Right cardiac atrium (tissue), 5 donors: ENCODE results near the gene TMEM147. TPM values are rescaled to one million over a fixed set of nuclear protein-coding genes. Genes with fewer than 3 reads are reported as not detected.

Experiments
- ATAC-seq, 2 donors: fragments of 200-7000 bp; cut with Tn5 transposase; one replicate each; pipeline versions ENCODE4 v1.8.0 to v1.9.1; 2020; ENCODE audit warnings: moderate library complexity in 2 of 2, mild to moderate bottlenecking in 1 of 2
- DNase-seq, 3 donors: peaks; one replicate each; pipeline ENCODE4 v3.0.0-alpha.2; 2020
- H3K27ac ChIP-seq: one replicate; pipeline ENCODE4 v1.5.1; 2013; ENCODE audit warnings: mild to moderate bottlenecking, low read length, control low read depth, moderate library complexity
- H3K27me3 ChIP-seq: one replicate; pipeline ENCODE4 v1.6.1; 2013; ENCODE audit not compliant: control insufficient read depth, insufficient read depth
- H3K4me1 ChIP-seq: one replicate; pipeline ENCODE4 v1.6.1; 2013; ENCODE audit warnings: low read length; ENCODE audit not compliant: control insufficient read depth, insufficient read depth
- H3K4me3 ChIP-seq: one replicate; pipeline ENCODE4 v1.5.1; 2013; ENCODE audit warnings: low read length, control low read depth
- H3K9me3 ChIP-seq: one replicate; pipeline ENCODE4 v1.6.1; 2013; ENCODE audit warnings: low read length; ENCODE audit not compliant: control insufficient read depth
- whole genome bisulfite sequencing: extraction: QIAGEN DNeasy Blood & Tissue Kit; methylation state at CpG from one replicate; pipeline ENCODE4 v1.1.7; 2013; 5-methylcytosine and 5-hydroxymethylcytosine counted together
- intact Hi-C, 4 donors: fragments of 100-400 bp; cut with DNase I; formaldehyde crosslinking; loops; one replicate each; pipeline versions ENCODE4 v1.11.0 to v1.14.0; 2022 to 2023
- long read RNA-seq, 4 donors: library from polyadenylated mRNA; unstranded; transcript quantifications; one replicate each; pipeline ENCODE4 v2.0.0, GENCODE V29; 2020 to 2021
- polyA plus RNA-seq: library from polyadenylated mRNA; stranded (reverse); fragments of 200-250 nt; gene quantifications from one replicate; pipeline ENCODE4 v1.2.3, GENCODE V29; 2013
- total RNA-seq, 4 donors: library from RNA; stranded (reverse); fragmentation: NEBNext Ultra II Directional; extraction: Animal tissue kit (Norgen Biotek cat#: 25700); gene quantifications; one replicate each; pipeline ENCODE4 v1.2.1, GENCODE V29; 2021
- donor health status: healthy with polysubstance abuse.
- donor health status: DM: no; HTN: yes; CAD: no.
- donor health status: DM: no; HTN: no; CAD: no.
- donor health status: DM: no; HTN: yes; CAD: no; lungs with severe emphysema.
- donor health status: DM: yes; HTN: yes; CAD: no.

Gene TMEM147, protein sequence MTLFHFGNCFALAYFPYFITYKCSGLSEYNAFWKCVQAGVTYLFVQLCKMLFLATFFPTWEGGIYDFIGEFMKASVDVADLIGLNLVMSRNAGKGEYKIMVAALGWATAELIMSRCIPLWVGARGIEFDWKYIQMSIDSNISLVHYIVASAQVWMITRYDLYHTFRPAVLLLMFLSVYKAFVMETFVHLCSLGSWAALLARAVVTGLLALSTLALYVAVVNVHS
- total RNA-seq (10 to 100 TPM; 77.3 to 94.8 (median 85.0) TPM), polyA plus RNA-seq (140 TPM)
- long read RNA-seq, donor 1, transcript TMEM147-201 (7 exons, 899 nt): major isoform, 88 of 101 reads
- long read RNA-seq, donor 1, transcript TMEM147-202 (6 exons, 935 nt): minor isoform, 8 of 101 reads
- long read RNA-seq, donor 1, partial matches to known transcripts: 2 of 101 reads
- long read RNA-seq, donor 1, other reads (novel, unspliced or antisense): 2 of 101 reads
- long read RNA-seq, donor 2, transcript TMEM147-202 (6 exons, 935 nt): minor isoform, 6 of 101 reads
- long read RNA-seq, donor 2, transcript TMEM147-201 (7 exons, 899 nt): major isoform, 57 of 101 reads
- long read RNA-seq, donor 2, partial matches to known transcripts: 6 of 101 reads
- long read RNA-seq, donor 2, other reads (novel, unspliced or antisense): 29 of 101 reads
- long read RNA-seq, donor 3, transcript TMEM147-201 (7 exons, 899 nt): major isoform, 34 of 41 reads
- long read RNA-seq, donor 3, partial matches to known transcripts: 2 of 41 reads
- long read RNA-seq, donor 3, other reads (novel, unspliced or antisense): 1 of 41 reads
- long read RNA-seq, donor 4, transcript TMEM147-201 (7 exons, 899 nt): major isoform, 47 of 69 reads
- long read RNA-seq, donor 4, partial matches to known transcripts: 4 of 69 reads
- long read RNA-seq, donor 4, other reads (novel, unspliced or antisense): 13 of 69 reads

DNA sequence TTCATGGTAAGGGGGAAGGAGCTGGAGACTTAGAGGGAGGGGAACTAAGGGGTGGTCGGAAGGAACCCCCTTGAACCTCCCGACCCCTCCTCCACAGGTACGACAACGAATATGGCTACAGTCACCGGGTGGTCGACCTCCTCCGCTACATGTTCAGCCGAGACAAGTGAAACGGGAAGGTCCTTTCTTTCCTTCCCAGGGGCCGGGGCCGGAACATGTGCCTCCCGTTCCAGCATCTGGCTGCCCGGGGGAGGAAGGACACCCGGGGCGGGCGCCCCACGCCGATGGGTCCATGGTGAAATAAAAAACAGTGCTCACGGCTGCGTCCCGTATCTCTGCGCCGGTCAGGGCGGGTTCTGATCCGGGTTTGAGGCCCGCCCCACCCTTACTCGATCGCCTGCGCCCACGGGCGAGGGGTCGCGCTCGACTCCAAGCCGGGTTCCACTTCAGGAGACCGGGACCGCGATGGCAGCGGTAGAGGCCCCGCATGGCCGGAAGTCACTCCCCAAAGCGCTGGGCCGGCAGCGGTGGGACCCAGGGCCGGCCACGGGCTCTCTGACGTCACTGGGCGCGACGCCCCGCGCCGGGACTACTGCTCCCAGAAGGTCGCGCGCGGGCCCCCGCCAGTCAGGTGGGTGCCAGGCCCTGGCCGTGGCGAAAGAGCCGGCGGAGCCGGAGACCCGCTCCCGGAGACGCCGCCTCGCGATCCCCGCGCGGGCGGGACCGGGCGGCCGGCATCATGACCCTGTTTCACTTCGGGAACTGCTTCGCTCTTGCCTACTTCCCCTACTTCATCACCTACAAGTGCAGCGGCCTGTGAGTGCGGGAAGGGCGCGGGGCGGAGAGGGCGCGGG, at the start of gene TMEM147:
Gene TMEM147, plus strand, starts transcription at position 626 of the 854 bp plus-strand sequence. Its CDS starts 114 bp downstream, at position 740.
- Histone ChIP-seq H3K9me3 (no peaks in the 10 kb centered on the region), H3K27me3 (no peaks in the 10 kb centered on the region), H3K4me3 (peak within 1 kb of the TSS; percentile 87), H3K27ac (peak within 1 kb of the TSS; percentile 65), H3K4me1 (peaks cover 7% of the 10 kb centered on the region)
- DNase-seq (peak; percentile 97 to 99 (median 98)), ATAC-seq (peak; percentile 98)
- intact Hi-C loops: no loop called here
- under 1% methylated on average over 85 of the region's 85 CpGs for whole genome bisulfite sequencing

DNA sequence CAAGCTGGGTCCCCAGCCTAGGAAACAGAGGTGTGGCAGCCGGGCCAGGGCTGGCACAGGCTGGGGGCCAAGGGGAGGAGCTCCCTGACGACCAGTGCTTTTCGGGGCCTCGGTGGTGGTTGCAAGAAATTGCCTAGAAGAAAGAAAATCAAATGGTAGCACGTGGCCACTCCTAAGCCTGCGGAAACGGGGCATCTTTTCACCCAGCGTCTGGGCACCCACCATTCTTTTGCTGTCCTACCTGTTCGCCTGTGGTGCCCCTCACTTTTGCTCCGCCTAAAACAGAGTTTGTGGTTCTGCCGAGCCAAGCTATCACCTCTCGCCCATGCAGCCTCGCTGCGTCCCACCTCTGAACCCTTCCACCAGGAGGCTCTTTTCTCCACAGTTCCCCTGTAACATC, 48.0 kb upstream of the TMEM147 start:
- intact Hi-C loops: loop anchor here in 2 of 4 donors (10.0 kb wide), 2 partner anchors 143 to 223 kb away; partner anchors contain the start of gene FFAR3 (in 1 of the 2)
- 77% methylated on average over 14 of the region's 14 CpGs for WGBS
- no peaks in the 10 kb centered on the region for H3K4me1 ChIP-seq
- ATAC-seq: no peak
- H3K27ac ChIP-seq: no peak overlapping the region
- no peaks in the 10 kb centered on the region for H3K9me3 ChIP-seq
- H3K4me3 ChIP-seq: no peak overlapping the region
- no peak for DNase-seq
- no peaks in the 10 kb centered on the region for H3K27me3 ChIP-seq

DNA sequence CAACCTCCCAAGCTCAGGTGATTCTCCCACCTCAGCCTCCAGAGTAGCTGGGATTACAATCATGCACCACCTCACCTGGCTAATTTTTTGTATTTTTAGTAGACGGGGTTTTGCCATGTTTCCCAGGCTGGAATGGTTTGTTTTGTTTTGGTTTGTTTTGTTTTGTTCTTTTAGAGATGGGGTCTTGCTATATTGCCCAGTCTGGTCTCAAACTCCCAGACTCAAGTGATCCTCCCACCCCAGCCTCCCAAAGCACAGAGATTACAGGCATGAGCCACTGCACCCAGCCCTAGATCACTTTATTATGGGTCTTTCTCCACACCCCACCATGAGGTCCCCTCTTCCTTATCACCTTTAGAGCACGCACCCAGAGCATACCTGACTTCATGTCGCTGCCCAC, 47.2 kb upstream of the TMEM147 start:
- intact Hi-C loops: loop anchor here in 2 of 4 donors (10.0 kb wide), 2 partner anchors 143 to 223 kb away; partner anchors contain the start of gene FFAR3 (in 1 of the 2)
- ATAC-seq (no peak), DNase-seq (no peak)
- Histone ChIP-seq H3K27ac (no peak overlapping the region), H3K4me1 (no peaks in the 10 kb centered on the region), H3K27me3 (no peaks in the 10 kb centered on the region), H3K4me3 (no peak overlapping the region), H3K9me3 (no peaks in the 10 kb centered on the region)
- 70% methylated on average over 3 of the region's 3 CpGs for WGBS

DNA sequence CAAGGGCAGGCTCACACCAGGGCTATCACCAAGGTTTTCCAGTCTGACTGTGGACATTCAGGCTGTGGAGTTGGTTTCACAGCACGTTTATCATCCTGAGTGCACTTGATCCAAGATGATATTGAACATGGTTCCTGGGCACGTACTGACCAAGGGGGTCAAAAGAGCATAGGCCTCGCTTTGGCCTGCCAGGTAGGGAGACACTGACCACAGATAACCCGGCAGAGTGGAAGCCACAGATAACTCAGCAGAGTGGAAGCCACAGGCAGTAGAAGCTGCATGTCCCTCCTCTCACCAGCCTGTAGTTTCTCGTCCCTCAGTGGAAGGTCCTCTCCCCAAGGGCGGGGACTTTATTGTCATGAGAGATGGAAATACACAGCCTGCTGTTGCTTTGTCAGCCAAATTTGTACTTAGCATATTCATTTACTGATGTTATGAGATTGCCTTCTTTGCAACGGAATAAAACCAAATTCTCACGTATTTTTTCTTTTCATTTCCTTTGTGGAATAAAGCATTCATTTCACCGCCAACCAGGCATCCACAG, 46.4 kb upstream of the TMEM147 start:
- no peak overlapping the region for H3K27ac ChIP-seq
- no peaks in the 10 kb centered on the region for H3K27me3 ChIP-seq
- no peaks in the 10 kb centered on the region for H3K9me3 ChIP-seq
- intact Hi-C loops: loop anchor here in 2 of 4 donors (10.0 kb wide), 2 partner anchors 144 to 224 kb away; partner anchors contain the start of gene FFAR3 (in 1 of the 2)
- DNase-seq (no peak), ATAC-seq (no peak)
- 73% methylated on average over 9 of the region's 9 CpGs for WGBS
- no peak overlapping the region for H3K4me3 ChIP-seq
- no peaks in the 10 kb centered on the region for H3K4me1 ChIP-seq

DNA sequence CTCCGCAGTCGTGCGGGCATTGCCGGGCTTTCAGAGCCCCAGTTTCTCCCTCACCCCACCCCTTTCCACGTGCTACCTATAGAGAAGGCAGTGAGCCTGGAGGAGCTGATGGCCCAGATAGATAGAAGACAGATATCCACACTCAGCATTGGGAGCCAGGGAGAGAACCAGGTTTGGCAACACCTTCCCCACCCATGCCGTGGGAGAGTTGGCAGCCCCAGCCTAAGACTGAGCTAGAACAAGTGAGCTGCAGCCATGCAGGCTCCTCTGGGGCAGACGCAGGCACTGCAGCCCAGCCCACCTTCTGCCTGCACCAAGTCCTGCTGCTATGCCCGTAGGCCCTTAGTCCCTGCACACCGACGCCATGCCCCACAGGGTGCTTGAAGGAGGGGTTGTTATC, 44.8 kb upstream of the TMEM147 start:
- ATAC-seq: no peak
- intact Hi-C loops: no loop called here
- Histone ChIP-seq H3K27me3 (no peaks in the 10 kb centered on the region), H3K27ac (no peak overlapping the region), H3K9me3 (no peaks in the 10 kb centered on the region), H3K4me1 (no peaks in the 10 kb centered on the region), H3K4me3 (no peak overlapping the region)
- no peak for DNase-seq
- WGBS: 87% methylated on average over 10 of the region's 10 CpGs

DNA sequence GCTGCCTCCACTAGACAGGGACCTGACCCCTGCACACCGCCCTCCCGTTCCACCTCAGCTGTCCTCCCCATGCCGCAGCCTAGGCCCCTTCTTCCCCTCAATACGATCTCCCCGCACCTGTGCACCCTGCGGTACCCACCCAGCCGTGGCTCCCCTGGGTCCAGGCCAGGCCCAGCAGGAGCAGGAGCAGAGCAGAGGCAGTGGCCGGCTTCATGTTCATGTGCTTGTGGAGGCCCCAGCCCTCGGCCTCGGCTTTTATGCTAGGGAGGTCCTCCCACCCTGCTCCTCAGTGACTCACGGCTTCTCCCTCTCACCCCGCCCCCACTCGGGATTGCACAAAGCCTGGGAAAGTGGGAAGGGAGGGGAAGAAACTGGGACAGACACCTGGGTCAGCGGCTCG, 43.7 kb upstream of the TMEM147 start:
- 78% methylated on average over 15 of the region's 15 CpGs for WGBS
- Histone ChIP-seq H3K4me3 (no peak overlapping the region), H3K27ac (no peak overlapping the region), H3K27me3 (no peaks in the 10 kb centered on the region), H3K4me1 (no peaks in the 10 kb centered on the region), H3K9me3 (no peaks in the 10 kb centered on the region)
- intact Hi-C loops: no loop called here
- DNase-seq: no peak
- ATAC-seq: no peak

DNA sequence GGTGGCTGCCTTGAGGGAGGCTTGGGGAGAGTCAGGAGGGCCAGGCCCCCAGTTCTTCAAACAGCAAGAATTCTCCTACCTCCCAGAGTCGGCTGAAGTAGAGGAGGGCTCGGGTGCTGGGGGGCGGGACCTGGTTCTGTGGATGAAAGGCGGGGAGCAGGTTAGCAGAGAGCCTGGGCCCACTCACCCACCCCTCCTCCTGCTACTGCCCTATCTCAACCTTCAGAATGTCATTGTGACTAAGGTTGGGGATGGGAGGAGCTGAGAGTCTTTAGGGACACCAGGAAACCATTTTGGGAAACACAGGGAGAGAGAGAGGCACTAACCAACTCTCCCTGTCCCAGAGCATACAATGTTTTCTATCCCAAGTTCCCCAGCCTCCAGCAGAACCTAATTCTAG, 42.7 kb upstream of the TMEM147 start:
- no peaks in the 10 kb centered on the region for H3K27me3 ChIP-seq
- intact Hi-C loops: no loop called here
- no peaks in the 10 kb centered on the region for H3K9me3 ChIP-seq
- DNase-seq (no peak), ATAC-seq (peak; percentile 16 to 38)
- H3K27ac ChIP-seq: no peak overlapping the region
- H3K4me1 ChIP-seq: no peaks in the 10 kb centered on the region
- WGBS: 72% methylated on average over 4 of the region's 4 CpGs
- no peak overlapping the region for H3K4me3 ChIP-seq

DNA sequence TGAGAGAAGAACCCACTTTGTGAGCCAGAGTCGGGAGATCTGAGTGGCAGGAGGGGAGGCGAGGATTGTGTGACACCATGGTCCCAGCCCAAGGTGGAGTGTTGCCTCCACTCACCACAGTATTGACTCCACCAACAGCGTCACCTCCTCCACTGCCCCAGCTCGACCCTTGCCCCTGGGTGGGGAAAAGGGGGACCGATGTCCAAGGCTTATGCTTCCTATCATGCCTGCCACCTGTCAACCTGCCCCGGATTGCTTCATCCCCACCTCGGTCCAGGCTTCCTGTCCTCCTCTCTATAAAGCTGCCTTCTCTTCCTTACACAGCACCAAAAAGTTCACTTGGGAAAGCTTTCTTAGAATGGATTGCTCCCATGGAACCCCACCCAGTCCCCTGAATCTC, 39.4 kb upstream of the TMEM147 start:
- Histone ChIP-seq H3K27me3 (no peaks in the 10 kb centered on the region), H3K4me3 (no peak overlapping the region), H3K4me1 (no peaks in the 10 kb centered on the region), H3K9me3 (no peaks in the 10 kb centered on the region), H3K27ac (no peak overlapping the region)
- WGBS: 88% methylated on average over 7 of the region's 7 CpGs
- DNase-seq (no peak), ATAC-seq (no peak)
- intact Hi-C loops: no loop called here

DNA sequence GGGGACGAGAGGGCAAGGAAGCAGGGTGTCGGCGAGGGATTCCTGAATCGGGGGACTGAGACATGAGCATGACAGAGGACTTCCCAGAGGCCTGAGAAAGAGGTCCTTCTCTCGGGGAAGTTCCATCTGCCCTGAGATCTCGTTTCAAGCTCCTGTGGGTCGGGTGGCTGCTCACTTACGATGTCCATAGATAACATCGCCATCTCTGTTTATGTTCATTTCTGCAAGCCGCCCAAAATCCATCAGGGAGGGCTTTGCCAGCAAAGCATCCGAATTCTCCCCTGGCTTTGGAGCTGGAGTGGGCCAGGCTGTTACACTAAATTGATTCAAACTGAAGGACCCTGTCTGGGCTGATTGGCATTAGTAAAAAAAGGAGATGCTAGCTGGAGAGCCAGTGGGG, 37.9 kb upstream of the TMEM147 start:
- intact Hi-C loops: no loop called here
- Histone ChIP-seq H3K27ac (no peak overlapping the region), H3K27me3 (no peaks in the 10 kb centered on the region), H3K4me1 (no peaks in the 10 kb centered on the region), H3K9me3 (no peaks in the 10 kb centered on the region), H3K4me3 (no peak overlapping the region)
- DNase-seq: no peak
- 77% methylated on average over 11 of the region's 11 CpGs for WGBS
- ATAC-seq: no peak

DNA sequence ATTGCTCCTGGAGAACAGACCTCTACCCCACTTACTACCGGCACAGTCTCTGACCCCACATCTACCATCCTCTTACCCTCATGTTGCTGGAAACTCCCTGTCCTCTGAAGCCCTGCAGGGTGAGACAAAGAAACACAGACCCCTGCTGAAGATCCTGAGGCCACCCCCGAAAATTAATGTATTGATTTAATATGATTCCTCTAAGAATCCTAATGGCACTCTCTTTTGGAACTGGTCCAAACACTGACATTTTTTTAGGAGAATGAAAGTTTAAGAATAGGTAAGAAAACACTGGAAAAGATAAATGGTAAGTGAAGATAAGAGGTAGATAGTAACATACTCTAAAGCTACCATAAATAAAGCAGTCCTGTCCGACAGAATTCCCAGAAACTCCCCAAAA, 37.3 kb upstream of the TMEM147 start:
- ATAC-seq: no peak
- intact Hi-C loops: no loop called here
- H3K27me3 ChIP-seq: no peaks in the 10 kb centered on the region
- WGBS: 89% methylated on average over 3 of the region's 3 CpGs
- no peak overlapping the region for H3K27ac ChIP-seq
- no peak for DNase-seq
- no peaks in the 10 kb centered on the region for H3K4me1 ChIP-seq
- no peaks in the 10 kb centered on the region for H3K9me3 ChIP-seq
- no peak overlapping the region for H3K4me3 ChIP-seq
